ELR (cell line): ENCODE results near the gene SLC34A1.
"Not testable (repeated sequence)": the region's sequence is repeated elsewhere in the genome, so short reads cannot be mapped to it uniquely, and the experiment has no call there.

Source experiments
- DNase-seq: peaks from one replicate; pipeline ENCODE4 v3.0.0-alpha.2; 2015; ENCODE audit warnings: low read depth

SLC34A1 gene

DNA sequence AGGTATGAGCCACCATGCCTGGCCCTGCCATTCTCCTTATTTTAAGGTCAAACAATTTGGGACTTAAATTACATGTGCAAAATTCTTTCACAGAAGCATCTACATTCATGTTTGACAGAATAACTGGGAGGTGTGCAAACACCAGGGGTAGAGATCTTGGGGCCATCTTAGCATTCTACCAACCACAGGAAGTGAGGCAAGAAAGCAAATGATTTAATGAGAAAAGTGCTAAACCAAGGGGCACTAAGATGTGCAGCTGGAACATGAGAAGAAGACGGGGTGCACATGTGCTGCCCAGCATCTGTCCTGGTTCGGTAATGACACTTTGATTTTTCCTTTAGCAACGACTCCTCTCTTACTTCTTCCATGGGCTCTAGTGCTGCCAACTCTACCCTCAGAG lies 26.3 kb downstream of the SLC34A1 start:
- no peak for DNase-seq

DNA sequence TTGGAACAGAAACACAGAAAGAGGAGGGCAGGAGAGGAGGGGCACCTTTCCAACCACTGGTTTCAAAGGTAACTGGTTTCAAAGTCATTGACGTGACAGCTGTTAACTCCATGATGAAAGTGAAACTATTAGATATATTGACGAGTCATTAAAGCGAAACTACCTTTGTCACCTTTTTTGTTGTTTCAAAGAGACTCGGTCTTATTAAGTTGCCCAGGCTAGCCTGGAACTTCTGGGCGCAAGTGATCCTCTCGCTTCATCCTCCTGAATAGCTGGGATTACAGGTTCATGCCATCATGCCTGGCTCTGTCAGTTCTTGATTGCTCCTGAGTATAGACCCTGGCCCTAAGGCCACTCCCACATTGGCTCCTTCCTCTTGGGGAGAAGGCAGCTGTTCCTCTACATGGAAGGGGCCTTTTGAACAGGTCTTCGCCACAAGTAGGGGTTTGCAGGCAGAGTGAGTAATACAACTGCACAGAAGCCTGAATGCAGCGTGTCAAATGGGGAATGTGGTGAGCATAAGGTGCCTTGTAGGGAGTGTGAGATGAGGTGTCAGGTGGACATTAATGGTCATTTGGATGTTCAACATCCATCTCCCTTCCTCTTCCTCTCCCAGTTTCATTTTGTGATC lies 28.5 kb downstream of the SLC34A1 start:
- no peak for DNase-seq

DNA sequence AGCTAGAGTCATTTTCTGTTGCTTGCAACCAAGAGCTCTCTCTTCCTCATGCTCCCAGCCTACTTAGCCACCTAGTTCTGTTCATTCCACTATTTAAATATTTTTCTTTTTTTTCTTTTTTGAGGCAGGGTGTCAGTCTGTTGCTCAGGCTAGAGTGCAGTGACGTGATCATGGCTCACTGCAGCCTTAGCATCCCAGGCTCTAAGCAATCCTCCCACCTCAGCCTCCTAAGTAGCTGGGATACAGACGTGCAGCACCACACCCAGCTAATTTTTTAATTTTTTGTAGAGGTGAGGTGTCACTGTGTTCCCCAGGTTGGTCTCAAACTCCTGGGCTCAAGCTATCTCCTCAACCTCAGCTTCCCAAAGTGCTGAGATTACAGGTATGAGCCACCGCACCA lies 30.2 kb downstream of the SLC34A1 start:
- no peak for DNase-seq

DNA sequence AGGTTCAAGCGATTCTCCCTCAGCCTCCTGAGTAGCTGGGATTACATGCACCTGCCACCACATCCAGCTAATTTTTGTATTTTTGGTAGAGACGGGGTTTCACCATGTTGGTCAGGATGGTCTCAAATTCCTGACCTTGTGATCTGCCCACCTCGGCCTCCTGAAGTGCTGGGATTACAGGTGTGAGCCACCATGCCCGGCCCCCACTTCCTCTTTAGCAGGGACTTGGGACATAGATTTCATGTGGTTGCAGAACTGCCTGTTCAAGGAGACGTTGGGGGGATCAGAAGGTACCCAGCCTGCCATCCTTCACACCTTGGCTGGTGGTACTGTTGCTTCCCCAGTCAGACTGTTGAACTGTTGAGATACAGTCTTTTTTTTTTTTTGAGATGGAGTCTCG lies 32.8 kb downstream of the SLC34A1 start:
- not testable (repeated sequence) for DNase-seq

DNA sequence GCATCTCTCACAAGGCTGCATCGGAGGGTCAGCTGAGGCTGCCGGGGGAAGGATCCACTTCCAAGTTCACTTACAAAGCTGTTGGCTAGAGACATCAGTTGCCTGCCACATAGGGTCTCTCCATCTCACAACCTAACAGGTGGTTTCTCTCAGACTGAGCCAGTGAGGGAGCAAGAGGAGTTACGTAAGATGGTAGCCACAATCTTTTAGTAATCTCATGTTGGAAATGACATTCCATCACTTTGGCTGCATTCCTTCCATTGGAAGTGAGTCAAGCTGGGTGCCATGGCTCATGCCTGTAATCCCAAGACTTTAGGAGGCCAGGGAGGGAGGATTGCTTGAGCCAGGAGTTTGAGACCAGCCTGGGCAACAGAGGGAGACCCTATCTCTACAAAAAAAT lies 34.8 kb downstream of the SLC34A1 start:
- peak; percentile 54 for DNase-seq

DNA sequence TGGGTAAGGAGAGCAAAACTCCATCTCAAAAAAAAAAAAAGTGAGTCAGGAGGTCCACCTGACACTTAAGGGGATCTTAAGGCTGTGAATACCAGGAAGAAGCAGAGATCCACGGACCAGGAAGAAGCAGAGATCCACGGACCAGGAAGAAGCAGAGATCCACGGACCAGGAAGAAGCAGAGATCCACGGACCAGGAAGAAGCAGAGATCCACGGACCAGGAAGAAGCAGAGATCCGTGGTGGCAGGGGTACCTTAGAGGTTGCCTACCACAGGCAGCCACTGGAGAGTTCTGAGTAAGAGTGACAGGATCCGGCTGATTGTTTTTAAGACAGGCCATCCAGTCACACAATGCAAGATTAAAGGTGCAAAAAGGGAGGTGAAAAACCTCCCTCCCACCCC lies 36.2 kb downstream of the SLC34A1 start:
- not testable (repeated sequence) for DNase-seq

DNA sequence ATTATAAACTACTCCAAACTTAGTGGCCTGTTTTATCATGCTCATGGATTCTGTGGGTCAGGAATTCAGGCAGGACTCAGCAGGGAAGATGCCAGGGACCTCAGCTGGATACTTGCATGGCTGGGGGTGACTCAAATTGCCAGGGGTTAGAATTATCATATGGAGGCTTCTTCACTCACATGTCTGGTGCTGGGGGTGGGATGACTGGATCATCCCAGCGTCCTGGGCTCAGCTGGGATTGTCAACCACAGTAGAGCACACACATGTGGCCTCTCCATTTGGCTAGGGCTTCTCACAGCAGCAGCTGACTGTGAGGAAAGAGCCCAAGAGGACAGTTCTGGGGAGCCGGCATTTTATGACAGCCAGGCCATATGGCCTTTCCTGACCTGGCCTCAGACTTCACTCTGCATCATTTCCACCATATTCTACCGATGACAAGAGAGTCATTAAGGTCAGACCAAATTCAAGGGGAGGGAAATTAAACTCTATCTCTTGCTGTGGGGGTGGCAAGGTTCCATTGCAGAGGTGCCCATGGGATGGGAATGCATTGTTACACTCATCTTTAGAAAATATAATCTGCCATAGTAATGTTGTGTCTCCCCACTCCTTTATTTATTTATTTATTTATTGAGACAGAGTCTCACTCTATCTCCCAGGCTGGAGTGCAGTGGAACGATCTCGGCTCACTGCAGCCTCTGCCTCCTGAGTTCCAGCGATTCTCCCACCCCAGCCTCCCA lies 37.0 kb downstream of the SLC34A1 start:
- DNase-seq = peak; percentile 30

DNA sequence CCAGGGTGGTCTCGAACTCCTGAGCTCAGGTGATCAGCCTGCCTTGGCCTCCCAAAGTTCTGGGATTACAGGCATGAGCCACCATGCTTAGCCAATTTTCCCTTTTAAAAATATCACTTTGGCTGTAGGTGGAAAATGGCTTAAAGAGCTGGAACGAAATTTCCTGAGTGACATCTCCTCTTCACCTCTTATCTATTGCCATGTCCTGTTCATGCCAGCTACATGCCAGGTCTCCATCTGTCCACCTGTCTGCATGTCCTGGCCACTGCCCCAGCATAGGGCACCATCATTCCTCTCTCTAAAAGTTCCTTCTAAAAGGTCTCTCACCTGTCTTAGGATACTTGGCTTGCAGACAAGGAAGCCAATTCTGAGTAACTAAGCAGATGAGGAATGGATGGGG lies 39.4 kb downstream of the SLC34A1 start:
- no peak for DNase-seq

DNA sequence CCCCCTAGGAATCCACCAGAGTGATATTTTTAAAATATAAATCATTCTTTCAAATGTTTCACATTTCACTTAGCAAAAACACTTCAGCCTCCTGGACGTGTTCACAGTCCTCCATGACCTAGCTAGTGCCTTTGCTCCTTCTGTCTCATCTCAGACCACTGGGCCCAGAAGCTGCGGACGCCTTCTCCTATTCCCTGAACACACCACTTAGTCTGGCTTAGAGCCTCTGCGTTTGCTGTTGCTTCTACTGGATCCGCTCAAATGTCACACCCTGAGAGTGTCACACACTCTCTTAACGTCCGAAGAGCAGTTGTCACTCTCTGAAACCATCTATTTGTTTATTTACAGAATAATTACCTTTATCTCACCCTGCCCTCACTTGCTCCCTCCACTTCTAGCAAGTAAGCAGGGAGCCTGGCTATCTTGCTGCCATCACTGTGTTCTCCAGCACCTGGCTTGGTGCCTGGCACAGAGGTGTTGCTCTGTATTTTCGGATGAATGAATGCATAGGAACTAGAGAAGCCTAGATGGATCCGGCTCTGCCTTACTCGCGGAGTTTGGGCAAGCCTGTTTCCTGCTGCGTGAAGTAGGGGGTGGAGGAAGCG lies 41.1 kb downstream of the SLC34A1 start:
- DNase-seq = no peak

DNA sequence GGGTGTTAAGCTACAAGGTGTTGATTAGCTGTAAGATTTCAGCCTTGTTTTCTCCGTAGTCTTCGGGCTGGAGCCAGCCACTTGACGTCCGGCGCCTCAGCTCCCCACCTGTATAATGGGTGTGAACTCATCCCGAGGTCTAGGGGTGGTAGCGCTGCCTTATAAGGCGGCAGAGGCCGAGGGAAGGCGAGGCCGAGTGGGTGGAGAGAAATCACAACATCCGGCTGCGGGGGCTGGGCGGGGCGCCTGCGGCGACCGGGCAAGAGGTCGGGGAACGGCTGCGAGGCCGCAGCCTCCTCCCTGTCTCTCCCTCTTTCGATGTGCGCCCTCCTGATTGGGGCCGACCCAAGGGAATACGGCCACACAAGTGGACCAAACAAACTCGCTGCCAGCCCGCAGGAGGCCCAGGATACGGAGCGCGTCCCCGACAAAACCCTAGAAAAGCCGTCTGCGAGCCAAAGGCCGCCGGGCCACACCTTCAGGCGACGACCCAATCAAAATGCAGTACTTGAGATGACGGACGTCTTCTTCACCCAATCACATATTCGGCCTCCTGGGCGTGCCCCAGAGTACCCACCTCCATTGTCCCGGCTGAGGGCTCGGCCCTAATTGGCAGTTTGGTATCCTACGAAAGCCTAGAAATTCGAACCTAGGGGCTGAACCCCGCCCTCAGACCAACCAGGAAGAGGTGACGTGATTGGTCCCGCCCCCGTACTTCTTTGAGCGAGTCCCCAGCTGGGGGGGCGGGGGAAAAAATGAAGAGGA lies 41.7 kb downstream of the SLC34A1 start:
- peak; percentile 100 for DNase-seq

DNA sequence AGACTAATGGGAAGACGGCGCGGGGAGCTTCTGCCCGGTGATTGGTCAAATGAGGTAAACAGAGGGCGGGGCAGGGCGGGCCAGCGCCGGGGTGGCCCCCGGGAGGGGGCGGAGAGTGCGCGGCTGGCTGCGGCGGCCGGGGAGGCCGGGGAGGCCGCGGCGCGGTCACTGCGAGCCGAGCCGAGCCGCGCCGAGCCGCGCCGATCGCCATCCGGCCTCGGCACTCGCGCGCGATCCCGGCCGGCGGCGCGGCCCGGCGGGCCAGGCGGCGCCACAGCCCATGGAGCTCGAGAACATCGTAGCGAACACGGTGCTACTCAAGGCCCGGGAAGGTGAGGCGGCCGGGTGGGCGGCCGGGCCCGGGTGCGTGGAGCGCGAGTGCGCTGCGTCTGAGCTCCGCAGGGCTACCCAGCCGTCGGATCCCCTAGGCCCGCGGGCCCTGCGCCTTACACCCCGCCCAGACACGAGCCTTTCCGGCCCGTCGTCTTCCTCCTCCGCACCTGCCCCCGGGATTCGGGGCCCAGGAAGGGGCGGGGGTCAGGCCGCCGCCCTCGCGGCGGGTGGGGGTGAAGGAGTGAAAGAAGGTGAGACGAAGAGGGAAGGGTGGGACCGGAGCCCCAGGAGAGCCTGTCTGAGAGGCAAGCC lies 42.5 kb downstream of the SLC34A1 start, which contains the start of gene GRK6:
TSS of gene GRK6 (plus strand) at position 111 of the 645 bp plus-strand sequence. CDS start at position 281, 170 bp downstream.
- peak; percentile 60 for DNase-seq

DNA sequence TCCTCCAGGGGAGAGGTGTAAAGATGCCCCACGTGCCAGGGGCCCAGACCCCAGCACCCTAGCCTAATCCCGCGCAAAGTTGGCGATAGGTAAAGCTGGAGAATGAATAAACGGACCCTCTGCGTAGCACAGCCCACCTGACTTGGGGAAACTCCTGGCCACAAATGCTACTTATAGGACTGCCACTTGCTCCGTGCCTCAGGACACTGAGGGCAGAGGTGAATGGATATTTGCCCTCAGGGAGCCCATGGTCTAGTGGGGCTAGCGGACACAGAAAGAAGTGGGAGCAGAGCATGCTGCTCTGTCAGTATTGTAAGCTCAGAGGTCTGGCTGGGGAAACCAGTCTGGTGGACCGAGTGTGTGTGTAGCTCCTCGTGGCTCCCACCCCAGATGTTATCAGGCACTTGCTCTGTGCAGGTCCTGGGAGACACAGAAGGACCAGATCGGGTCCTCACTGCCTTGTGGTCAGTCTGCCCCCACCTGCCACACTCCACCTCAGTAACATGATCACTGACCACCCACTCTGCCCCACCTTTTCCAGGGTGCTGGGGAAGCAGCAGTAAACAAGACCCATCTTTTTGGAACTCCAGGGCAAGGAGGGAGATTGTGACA lies 43.1 kb downstream of the SLC34A1 start:
- DNase-seq = peak; percentile 47

DNA sequence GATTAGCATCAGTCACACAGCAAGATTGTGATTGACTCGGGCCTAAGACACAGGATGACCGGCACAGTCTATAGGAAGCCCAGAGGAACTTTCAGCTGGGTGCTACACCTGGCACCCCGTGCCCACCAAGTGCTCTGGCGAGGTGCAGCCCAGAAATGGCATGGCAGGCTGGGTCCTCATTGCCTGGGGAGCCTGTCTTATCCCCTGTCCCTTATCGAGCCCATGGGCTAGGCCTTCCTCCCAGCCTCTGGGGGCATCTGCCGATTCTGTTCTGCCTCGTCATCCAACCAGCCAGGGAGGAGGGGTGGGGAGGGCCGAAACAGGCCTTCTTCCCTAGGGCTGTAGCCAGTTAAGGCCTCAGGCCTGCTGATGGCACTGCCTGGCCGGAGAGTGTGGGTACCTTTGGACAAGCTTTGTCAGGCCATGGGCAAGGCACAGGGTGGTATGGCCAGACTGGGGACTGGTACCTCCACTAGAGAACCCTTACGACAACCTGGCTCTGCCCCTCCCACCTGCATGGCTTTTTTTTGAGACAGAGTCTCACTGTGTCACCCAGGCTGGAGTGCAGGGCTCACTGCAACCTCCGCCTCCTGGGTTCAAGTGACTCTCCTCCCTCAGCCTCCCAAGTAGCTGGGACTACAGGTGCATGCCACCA lies 43.8 kb downstream of the SLC34A1 start:
- DNase-seq = no peak

DNA sequence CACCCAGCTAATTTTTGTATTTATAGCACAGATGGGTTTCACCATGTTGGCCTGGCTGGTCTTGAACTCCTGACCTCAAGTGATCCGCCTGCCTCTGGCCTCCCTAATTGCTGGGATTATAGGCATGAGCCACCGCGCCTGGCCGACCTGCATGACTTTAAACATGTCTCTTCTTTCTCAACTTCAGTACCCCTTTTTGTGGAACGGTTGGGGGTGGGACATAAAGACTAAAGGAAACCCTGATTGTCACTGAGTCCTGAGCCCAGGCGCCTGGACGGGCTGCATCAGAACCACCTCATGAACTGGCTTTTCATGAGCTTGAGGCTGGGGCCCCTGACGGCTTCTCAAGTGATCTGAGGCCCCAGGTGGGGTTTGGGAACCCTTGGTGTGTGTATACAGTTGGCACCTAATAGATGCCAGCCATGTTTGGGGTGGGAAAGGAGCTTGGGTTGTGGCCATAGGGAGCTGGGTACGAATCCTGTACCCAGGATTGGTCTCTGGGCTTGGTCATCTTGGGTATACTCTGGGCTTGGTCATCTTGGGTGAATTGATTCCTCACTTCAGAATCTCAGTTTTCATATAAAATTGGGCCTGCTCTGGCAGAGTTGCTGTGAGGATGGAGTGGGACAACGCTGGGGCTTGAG lies 44.5 kb downstream of the SLC34A1 start:
- no peak for DNase-seq

DNA sequence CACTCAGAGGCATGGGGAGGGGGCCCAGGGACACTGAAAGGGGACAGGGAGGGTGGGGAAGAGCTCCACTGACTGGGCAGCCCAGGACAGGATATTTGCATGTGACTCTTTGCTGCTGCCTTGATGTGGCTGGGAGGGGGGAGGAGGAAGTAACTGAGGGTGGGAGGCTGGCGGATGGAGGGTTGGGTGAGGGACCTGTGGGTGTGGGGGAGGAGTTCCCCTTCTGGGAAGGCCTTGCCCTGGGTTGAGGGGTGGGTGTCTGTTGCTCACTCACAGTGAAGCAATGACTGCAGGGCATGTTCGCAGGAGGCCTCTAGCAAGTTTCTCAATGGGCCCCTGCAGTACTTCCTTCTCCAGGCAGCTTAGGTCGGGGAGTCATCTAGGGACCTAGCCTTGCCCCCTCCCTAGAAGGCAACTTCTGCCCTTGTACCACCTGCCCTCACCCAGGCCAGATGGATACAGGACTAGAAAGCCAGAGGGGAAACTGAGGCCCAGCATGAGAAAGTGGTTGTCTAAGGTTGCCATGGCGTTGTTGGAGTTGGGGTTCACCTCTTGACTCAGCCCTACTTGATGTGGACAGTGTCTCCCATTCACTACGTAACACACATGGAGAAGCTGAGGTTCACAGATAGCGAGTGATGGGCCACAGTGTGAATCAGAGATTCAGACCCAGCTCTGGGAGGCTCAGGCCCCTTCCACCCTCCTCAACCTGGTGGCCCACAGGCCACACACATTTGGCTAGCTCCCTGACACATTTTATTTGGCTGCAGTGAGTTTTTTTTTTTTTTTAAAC lies 45.2 kb downstream of the SLC34A1 start:
- DNase-seq = no peak

DNA sequence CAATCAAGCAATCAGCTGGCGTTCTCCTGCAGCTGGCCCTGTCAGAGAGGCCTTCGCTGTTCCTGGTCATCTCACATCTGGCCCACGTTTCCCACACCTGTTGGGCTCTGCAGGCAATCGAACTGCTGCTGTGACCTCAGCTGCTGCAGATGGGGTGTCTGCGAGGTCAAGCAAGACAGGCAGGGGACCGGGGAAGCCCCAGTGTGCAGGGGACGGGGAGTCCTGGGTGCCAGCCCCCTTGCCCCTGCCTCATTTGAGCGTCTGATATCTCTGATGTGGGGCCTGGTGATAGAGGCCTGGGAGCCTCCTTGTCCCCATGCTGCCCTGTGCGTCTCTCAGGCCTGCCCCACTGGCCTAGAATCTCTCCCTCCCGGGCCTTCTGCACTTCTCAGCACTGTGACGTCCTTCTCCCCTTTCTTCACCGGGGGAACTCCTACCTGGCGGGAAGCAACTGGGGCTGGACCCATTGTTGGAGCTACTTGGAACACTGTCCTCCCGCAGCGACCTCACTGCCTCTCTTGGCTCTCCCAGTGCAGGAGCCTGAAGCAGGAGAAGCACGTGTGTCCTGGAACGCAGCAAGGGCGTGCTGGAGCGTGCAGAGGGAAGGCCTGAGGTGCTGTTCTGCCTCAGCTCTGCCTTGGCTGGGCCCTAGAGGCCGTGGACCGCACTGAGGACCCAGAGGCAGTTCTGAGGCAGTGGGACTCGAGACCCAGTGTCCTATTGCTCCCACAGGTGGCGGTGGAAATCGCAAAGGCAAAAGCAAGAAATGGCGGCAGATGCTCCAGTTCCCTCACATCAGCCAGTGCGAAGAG lies 46.1 kb downstream of the SLC34A1 start:
- DNase-seq = no peak

DNA sequence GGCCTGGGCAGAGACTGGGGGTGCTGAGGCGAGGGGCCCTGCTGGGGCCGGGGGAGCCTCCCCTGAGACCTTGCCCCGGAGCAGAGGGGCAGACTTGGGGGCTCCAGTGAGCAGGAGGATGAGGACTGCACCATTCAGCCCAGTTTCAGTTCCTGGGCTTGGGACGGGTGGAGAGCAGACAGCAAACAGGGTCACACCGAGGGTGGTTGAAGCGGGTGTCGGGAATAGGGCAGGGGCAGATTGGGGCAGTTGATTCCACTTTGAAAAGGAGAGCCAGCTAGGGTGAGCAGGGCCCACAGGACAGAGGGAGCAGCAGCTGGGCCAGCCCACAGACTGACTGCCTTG lies 46.7 kb downstream of the SLC34A1 start:
- DNase-seq = no peak

DNA sequence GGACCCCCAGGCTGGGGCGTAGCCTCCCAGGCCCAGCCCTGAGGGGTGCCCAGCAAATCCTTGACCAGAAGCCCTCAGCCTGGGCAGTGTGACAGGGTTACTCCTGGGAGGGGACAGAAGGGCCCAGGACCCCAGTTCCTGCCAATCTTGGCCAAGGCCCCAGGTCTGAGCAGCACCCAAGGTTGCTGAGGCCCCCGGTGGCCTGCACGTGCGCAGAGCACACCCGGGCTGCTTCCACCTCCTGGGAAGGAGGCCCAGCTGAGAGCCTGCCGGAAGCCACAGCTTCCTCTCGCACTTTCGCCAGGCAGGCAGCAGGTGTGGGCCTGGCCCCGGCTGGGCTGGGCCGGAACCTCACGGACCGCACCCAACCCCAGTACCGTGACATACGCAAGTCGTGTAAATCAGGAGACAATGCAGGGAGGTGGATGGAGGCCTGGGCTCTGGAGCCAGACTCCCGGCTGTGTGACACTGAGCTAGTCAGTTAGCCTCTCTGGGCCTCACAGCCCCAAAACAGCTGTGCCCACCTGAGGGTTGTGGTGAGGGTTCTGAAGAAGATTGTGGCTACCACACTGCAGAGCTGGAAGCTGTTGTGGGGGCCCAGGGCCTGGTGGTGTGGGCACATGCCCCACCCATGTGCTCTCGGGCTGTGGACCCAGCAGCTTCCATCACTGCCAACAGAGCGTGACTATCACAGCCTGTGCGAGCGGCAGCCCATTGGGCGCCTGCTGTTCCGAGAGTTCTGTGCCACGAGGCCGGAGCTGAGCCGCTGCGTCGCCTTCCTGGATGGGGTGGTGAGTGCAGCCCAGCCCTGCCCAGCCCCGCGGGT lies 47.3 kb downstream of the SLC34A1 start:
- no peak for DNase-seq
